Stimulated activated CD4-positive, alpha-beta T cell treated with anti-CD3 and anti-CD28 coated beads, Interleukin-1b, Interleukin-23, amount 100 ng/mL, for 4 hours (primary cell): ENCODE results near the gene IRX4.

Experiments
- DNase-seq, 2 donors: peaks; one replicate each; pipeline ENCODE4 v3.0.0-alpha.2; 2020; ENCODE audit warnings: low read depth in 2 of 2

Gene IRX4

GRCh38 chr5:1892211-1892610 lies 9.5 kb upstream of the IRX4 start:
- DNase-seq, result no peak

GRCh38 chr5:1891391-1891790 lies 8.7 kb upstream of the IRX4 start:
- DNase-seq, result no peak

DNA sequence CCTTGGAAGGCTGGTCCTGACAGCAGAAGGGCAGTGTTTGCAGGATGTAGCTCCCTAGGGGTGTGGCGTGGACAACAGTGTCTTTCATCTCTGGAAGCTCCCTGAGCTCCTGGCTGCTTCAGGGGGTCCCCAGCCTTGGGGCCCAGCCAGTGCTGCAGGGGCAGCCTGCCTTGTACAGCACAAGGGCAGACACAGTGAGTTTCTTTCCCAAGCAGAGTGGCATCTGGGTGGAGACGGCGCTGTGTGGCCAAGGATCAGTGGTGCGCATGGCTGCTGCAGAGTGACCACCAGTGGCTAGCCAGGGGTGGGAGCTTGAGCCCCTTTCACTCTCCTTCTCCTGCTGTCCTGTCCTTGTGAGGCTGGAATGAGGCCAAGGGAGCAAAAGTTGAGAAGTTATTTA lies 7.6 kb upstream of the IRX4 start:
- no peak for DNase-seq

GRCh38 chr5:1889321-1890065 lies 6.8 kb upstream of the IRX4 start:
- no peak for DNase-seq

GRCh38 chr5:1888541-1889251 lies 6.0 kb upstream of the IRX4 start:
- no peak for DNase-seq

- no peak for DNase-seq
Observed at GRCh38 chr5:1887588-1888360, 5.0 kb upstream of the IRX4 start.

- DNase-seq, result no peak
Observed at GRCh38 chr5:1886846-1887587, 4.3 kb upstream of the IRX4 start.

DNA sequence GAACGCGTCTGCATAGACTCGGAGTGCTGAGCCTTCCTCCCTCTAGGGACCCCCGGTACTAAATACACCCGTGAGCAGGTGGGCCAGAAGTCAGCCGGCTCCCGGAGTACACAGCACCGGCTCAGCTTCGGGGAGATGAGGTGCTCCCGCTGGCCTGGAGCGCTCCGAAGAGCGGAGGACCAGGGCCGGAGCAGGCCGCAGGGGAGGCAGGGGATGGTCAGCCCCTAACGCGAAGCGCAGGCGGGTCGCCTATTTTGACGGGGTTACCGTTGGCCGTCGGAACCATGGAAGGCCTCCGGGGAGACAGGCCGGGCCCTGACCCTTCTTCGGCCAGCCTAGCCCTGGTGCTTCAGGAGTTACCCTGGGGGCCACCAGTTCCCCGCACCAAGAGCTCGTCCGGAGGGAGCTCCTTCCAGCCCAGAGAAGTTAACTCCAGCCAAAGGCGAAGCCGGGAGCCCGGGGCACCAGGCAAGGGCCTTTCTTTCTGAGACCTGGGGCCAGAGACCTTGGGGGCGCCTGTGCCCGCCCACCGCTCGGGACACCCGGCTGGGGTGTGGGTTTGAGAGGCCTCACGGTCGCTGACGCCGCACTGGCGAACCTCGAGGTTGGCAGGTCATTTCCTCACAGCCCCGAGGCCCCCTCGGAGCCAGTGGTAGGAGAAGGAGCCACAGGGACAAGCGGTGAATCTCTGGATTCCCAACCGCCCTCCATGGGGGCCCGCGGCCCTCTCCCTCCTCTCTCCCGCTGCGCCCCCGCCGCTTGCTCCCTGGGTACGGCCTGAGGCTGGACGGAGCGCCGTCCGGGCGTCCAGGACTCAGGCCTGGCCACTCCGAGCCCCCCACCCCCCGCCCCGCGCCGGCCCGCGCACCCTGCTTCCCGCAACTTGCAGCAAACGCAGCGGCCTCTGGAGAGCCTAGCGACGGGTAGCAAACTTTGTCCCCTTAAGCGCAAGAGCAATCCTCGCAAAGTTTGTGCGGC lies 3.4 kb upstream of the IRX4 start:
- DNase-seq, result no peak

GRCh38 chr5:1885404-1885755 lies 2.7 kb upstream of the IRX4 start:
- no peak for DNase-seq

DNA sequence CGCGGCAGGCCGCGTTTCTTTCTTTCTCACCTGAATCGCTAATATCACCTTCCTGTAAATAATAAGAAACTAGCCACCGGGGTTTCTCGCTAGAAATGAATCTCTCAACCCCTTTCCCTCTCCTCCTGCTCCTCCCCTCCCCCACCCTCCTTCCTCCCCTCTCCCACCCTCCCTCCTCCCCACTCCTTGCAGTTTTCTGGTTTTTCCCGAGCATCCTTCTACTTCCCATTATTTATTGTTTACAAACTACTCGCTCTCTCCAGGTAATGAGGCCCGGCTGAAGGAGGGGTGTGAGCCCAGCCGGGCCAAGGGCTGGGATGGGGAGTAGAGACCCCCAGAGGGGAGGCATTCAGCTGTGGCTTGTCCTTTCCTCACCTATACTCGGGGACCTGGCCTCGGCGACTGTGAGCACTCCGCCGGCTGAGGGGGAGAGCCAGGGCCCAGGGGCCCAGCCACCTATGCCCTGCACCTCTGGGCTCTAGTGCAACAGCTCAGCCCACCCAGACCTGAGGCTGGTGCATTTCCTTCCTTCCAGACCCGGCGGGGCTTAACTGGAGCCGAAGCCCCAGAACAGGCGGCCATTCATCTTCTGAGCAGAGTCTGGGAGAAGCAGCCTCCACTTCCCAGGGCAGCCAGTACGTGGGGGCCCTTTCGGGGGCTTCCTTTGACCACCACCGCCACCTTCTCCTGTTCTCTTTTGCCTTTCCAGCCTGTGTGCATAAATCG lies 2.1 kb upstream of the IRX4 start:
- DNase-seq, result no peak

DNA sequence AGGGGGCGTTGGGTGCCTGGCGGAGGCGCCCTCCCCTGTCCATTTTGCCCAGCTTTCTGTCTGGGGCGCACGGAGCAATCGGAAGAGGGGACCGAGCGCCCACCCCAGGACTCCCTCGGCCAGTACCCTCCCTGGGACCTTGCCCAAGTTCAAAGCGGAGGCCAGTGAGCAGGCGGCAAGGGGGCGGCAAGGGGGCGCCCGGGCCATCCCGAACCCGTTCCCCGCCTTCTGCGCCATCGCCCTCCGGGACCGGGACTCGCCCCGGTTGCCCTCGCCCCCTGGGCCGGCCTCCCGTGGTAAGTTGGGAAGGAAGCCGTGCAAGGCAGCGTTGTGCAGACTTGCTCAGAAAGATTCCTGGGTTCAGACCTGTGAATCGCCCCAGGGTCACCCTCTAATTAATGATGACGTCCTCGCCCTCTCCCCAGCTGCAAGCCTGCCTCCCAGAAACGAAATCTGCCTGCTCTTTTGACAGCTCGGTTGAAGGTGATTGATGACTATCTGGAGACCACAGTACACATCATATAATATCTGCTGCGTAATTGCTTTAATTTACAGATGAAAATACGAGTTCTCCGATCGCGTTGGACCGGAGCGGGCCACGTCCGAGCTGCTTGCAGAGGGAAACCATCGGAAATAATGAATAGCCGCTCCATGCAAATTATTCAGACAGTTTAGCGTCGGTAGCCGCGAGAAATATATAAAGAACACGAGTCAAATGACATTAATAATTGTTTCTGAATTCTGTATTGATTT lies 1.4 kb upstream of the IRX4 start:
- no peak for DNase-seq

GRCh38 chr5:1883120-1883924 lies 597 bp upstream of the IRX4 start:
- DNase-seq, result no peak

DNA sequence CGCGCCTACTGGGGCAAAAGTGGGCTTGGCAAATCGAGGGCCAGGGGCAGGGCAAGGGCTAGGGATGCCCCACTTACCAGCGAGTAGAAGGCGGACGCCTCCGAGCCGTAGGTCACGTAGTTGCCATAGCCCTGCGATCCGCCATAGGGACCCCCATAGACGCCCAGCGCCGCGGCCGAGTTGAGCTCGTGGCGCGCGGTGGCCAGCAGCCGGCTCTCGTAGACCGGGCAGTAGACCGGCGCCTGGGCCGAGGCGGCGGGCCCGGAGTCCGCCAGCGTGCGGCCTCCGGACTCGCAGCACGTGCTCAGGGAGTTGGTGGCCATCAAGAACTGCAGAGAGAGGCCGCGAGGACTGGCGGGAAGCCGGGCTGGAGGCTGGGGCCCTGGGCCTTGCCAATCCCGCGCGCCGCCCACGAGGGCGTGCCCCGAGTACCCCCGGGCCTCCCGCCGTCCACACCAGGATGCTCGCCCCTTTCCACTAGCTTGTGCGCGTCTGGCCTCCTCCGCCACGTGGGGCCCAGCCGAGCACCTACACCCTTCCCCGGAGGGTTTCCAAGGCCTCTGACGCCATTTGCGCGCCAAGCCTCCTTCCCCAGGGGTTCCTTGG lies 891 bp downstream of the IRX4 start:
- no peak for DNase-seq

- no peak for DNase-seq
Observed at GRCh38 chr5:1881098-1881572, 1.6 kb downstream of the IRX4 start.

- DNase-seq, result no peak
Observed at GRCh38 chr5:1880377-1881025, 2.2 kb downstream of the IRX4 start.

DNA sequence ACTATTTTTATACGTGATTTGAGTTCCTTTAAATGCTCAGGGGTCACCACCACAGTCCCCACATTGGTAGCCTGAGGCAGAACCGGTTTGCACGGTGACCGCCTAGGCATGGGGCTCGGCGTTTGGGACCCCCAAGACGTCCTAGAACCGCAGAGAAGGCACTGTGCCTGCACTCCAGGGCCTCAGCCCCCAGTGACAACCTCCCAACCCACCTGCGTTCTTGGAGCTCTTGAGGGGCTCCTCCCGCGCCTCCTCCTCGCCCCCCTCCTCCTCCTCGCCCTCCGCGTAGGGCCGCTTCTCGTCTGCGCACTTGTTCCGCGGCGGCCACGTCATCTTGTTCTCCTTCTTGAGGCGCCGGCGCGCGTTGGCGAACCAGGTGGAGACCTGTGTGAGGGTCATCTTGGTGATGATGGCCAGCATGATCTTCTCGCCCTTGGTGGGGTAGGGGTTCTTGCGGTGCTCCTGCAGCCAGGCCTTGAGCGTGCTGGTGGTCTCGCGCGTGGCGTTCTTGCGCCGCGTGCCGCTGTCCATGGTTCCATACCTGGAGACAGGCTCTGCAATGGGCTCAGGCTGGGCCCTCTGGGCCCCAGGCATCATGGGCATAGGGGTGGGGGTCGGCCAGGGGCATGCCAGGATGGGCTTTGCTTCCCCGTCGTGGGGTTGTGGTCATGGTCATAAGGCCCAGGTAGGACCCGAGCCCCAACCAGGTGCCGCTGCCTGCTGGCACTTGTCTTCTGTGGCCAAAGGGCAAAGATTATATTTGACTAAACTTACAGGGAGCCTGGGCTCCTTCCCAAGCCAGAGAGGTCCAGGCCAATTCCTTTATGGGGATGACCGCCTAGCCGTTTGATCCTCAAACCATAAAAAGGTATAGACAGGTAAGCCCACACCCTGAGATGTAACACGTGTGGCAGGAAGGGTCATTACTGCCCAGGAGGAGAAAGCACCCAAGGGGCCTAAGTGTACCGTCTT lies 3.1 kb downstream of the IRX4 start:
- no peak for DNase-seq
